Endothelial cell of umbilical vein (primary cell): ENCODE results near the gene ZNF93. TPM values are rescaled to one million over a fixed set of nuclear protein-coding genes. Genes with fewer than 3 reads are reported as not detected.

Experiments used
- polyA plus RNA-seq, 4 experiments: library from polyadenylated mRNA; depleted of rRNA in 3 of 4; stranded (reverse) in 3 of 4; unstranded in 1 of 4; fragments of >200 nt; gene quantifications; 2 replicates each; pipeline versions ENCODE4 v1.2.1 to v1.2.3, GENCODE V29; 2011 to 2012; ENCODE audit warnings: missing spikeins in 1 of 4
- total RNA-seq: library from RNA; stranded (reverse); gene quantifications from 2 replicates; pipeline ENCODE4 v1.2.3, GENCODE V29; 2021

Gene ZNF93
- total and polyA plus RNA-seq, 2 donors (not counting 3 experiments of a cell fraction or from before 2014, with no cell fraction given), result 8.1 to 9.9 TPM

Other genes with a start within 250 kb of the ZNF93 start
- gene ATP13A1, start 237.3 kb upstream of the ZNF93 start, total RNA-seq, result 48.7 and 56.8 TPM in 2 replicates
- 36.9 and 44.9 TPM in 2 replicates for gene ATP13A1, start 237.3 kb upstream of the ZNF93 start, polyA plus RNA-seq
- 10.6 and 12.8 TPM in 2 replicates for gene ZNF101, start 232.1 kb upstream of the ZNF93 start, total RNA-seq
- gene ZNF101, start 232.1 kb upstream of the ZNF93 start, polyA plus RNA-seq, result 2.8 TPM in 2 replicates
- 2.1 and 2.6 TPM in 2 replicates for gene ZNF14, start 167.8 kb upstream of the ZNF93 start, total RNA-seq
- gene ZNF14, start 167.8 kb upstream of the ZNF93 start, polyA plus RNA-seq, result 0.53 and 0.65 TPM in 2 replicates
- 5.6 and 10.7 TPM in 2 replicates for gene ZNF506, start 79.2 kb upstream of the ZNF93 start, total RNA-seq
- 4.8 and 6.4 TPM in 2 replicates for gene ZNF506, start 79.2 kb upstream of the ZNF93 start, polyA plus RNA-seq
- 3.9 and 8.4 TPM in 2 replicates for gene ZNF253, start 35.1 kb upstream of the ZNF93 start, total RNA-seq
- 0.64 and 0.86 TPM in 2 replicates for gene ZNF253, start 35.1 kb upstream of the ZNF93 start, polyA plus RNA-seq
- gene ZNF682, start 138.6 kb downstream of the ZNF93 start, total RNA-seq, result 3.4 TPM in 2 replicates
- 2.3 and 2.8 TPM in 2 replicates for gene ZNF682, start 138.6 kb downstream of the ZNF93 start, polyA plus RNA-seq
- gene ZNF90, start 177.1 kb downstream of the ZNF93 start, total RNA-seq, result 0.39 and 4.1 TPM in 2 replicates
- 0.92 and 1.0 TPM in 2 replicates for gene ZNF90, start 177.1 kb downstream of the ZNF93 start, polyA plus RNA-seq